Measurements from ENCODE around the gene GNGT2.
A peak's percentile ranks its signal among the peaks of the same experiment; 100 is the strongest.

Gene GNGT2

DNA sequence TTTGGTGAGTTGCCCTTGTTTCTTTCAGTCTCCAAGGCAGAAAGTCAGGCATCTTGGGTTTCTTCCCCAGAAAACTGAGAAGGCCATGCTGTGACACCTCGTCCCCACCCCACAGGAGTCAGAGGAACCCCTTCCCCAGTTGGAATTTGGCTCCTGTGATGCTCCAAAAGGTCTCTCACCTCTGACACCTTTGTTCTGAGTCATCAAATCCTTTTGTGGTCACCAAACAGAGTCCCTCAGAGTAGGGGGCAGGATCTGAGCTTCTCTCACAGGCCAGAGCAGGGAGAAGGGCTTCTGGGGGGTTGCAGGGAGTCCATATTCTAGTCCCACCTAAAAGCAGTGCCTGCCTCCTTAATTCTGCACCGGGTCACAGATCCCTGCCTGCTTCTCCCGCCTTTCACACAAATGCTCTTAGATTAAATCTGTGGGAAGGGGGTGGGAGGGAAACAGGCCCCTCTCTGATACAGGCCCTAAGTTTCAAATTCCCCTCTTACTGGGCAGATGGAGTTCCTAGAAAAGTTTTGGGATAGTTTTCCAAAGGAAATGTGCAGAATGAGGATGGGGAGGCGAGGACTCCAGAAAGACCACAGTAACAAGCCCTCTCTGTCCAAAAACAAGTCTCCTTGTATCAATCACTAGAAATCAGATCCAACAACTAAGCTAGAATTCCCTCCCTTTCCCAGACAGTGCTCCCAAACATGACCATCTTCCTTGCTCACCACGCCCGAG lies 18.9 kb upstream of the GNGT2 start:
- no peak for DNase-seq

DNA sequence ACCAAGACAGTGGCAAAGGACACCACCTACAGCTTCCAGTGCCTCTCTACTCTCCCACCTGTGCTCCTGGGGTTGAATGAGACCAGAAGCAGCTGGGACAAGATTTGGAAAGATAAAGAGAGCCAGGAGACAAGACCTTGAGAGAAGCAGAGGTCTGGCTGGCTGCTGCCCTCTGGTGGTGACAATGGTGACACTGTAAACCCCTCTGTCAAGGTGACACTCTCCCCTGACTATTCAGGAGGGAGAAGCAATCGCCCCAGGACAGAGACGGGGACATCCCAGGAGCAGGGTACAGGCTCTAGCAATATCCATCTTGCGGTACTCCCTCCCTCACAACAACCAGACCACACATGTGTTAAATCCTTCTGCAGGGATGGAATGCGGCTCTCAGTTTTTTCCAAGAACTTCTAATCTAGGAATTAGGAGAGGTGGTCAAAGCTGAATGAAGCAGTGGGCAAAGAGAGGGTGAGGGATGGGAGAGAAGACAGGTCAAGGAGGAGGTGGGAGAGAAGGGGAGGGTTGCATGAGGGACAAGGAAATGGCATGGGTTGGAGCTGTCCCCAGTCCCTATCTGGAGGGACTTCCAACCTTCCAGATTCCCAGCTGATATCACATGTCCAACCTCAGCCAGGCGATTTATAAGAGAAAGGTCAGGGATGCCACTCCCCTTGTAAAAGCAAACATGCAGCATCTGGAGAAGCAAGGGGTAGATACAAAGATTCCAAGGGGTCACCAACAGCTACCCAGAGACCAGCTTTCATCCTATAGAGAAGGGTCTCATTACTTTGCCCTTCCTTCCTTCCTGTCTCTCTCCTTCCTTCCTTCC lies 17.3 kb upstream of the GNGT2 start:
- peak; percentile 20 for DNase-seq

DNA sequence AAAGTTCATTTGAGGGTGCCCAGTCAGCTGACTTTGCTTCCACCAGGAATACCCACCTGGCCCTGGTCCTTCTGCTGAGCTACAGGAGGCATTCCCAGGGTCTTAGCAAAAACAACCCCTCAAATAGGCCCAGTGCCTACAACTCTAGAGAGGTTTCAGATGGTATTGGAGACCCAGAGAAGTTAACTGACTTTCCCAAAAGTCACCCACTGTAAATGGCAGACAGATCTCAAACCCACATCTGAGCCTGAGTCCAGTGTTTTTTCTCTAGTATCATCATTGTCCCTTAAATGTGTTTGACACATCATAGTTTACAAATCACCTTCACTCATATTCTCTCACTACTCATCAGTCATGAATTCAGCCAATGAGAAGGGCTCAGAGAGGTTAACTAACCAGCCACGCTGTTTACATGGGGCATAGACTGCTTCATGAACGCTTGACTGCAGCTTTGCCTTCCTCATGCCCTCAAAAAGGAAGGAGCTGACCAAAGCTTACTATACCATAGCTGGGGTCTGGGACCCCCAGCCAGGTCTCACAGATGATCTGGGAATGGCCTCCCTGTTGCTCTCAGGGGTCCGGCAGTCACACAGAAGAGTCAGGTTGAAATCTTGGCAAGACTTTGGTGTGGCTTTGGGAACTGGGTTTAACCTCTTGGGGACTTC lies 16.5 kb upstream of the GNGT2 start:
- DNase-seq: no peak

DNA sequence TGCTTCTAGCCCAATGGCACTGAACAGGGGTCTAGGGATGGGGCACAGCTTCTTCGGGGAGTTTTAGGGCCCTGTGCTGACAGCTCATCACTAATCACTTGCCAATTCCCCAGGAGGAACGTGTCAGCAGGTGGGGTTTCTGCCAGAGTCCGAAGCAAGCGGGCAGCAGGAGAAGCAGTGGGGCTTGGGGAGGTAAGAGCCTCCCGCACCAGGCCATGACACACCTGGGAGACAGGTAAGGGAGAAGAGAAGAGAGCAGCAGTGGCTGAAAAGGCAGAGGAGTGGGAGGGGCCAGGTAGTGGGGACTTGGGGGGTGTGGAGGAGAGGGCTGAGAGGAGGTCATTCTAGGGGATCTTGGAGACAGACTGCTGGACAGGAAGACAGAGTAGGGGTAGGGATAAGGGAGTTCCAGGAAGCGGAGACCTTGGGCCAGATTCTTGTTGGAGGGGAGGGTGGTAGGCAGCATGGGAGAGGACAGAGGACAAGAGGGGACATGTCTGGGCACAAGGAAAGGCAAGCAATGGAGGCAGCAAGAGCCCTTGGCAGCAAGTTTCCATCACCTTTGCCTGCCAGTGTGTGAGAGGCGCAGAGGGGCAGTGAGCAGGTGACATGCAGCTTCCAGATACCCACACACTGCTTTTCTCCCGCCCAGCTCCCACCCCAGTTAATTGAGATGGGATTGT lies 15.3 kb upstream of the GNGT2 start:
- no peak for DNase-seq

DNA sequence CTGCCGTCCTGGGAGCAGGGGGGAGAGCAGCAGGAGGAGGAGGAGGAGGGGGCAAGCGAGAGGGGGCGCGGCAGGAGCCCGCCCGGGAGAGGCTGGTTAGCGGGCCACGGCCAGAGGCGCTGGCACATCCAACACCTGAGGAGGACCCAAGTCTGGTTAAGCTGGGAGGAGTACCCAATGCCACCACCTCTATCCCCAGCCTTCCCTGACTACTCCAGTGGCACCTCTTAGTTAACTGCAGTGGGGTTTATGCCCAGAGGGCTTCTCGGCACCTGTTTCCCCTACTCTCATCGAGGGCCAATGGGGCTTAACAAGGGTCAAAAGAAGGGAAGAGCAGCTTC lies 14.6 kb upstream of the GNGT2 start:
- DNase-seq: no peak

DNA sequence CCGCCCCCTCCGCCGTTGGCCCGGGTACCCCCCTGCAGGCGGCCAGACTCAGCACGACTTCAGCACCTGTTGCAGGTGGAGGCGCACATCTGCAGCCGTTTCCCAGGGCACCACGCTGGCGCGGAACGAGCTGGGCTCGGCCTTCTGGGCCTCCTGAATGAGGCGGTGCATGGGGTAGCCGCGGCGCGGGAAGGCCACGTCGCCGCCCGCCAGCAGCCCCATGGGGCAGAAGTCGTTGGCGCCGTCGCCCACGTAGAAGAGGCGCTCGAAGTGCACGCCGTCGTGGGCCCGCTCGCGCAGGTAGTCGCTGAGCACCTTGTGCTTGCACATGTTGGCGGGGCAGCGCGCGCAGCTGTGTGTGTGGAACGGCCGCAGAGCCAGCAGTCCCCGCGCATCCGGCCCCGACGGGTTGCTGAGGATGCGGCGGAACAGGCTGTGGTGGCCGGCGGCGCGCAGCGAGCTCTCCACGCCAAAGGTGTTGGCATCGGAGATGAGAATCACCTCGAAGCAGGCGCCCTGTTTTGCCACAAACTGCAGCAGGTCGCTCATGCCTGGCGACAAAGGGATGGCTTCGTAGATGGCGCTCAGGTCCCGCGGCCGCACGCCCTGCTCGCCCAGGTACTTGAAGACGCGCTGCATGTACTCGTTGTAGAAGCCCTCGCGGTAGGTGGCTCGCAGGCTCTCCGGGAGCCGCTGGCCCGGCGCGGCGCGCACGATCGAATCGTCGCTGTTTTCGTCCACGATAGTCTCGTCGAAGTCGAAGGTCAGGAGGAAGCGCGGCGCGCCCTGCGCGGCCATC lies 14.0 kb upstream of the GNGT2 start:
- DNase-seq: no peak

DNA sequence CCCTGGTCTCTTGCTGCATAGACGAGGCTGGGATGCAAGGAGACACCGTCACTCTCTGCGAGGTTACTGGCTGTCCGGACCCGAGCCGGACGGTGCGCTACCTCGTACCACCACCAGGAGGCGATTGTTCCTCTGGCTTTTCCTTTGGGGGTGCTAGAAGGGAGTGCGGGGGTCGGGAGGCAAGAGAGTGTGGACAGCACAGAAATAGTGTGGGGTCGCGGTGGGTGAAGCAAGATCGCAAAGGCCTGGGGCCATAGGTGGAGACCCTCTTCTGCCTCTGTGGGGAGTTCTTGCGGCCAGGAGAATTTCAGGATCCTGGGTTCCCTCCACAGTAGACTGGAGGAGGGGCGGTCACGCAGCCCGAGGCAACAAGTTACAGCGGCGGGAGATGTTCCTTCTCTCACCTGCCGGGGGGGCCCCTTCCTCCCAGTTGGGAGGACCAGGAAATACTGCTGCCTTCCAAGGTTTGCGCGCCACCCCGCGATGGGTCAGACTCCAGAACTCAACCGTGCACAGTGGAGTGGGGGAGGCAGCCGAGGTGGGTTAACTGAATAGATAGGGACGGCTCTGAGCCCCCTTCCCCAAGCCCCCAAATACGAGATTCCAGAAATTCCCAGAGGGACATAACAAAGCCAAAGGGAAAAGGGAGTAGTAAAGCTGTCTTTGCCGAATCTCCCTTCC lies 13.3 kb upstream of the GNGT2 start:
- DNase-seq: no peak

DNA sequence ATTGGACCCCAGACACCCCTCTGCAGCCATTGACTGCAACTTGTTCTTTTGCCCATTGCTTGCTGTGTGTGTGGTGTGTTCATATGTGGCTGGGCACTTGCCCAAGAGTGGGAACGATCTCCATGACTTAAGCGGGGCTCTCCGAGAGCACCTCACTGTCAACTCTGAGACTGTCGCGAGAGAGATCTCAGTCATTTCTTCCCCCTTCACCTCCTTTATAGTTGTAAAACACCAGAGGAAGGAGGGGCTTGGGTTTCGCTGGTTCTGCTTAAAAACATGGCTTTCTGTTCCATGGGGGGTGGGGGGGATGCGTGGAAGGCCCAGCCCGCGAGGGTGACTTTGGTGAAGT lies 12.8 kb upstream of the GNGT2 start:
- no peak for DNase-seq

DNA sequence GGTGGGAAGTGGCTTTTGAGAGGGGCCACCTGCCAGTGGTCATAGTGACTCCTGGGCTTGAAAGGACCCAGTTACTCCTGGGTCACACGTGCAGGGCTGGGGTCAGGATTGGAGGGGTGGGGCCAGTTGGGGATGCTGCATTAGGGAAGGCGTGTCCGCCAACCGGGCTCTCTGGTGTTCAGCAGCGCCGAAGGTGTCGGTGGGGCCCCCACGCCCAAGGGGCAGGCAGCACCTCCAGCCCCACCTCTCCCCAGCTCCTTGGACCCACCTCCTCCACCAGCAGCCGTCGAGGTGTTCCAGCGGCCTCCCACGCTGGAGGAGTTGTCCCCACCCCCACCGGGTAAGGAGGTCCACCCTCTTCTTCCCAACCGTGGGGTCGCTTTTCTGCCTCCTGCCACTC lies 9.6 kb upstream of the GNGT2 start:
- DNase-seq: no peak

DNA sequence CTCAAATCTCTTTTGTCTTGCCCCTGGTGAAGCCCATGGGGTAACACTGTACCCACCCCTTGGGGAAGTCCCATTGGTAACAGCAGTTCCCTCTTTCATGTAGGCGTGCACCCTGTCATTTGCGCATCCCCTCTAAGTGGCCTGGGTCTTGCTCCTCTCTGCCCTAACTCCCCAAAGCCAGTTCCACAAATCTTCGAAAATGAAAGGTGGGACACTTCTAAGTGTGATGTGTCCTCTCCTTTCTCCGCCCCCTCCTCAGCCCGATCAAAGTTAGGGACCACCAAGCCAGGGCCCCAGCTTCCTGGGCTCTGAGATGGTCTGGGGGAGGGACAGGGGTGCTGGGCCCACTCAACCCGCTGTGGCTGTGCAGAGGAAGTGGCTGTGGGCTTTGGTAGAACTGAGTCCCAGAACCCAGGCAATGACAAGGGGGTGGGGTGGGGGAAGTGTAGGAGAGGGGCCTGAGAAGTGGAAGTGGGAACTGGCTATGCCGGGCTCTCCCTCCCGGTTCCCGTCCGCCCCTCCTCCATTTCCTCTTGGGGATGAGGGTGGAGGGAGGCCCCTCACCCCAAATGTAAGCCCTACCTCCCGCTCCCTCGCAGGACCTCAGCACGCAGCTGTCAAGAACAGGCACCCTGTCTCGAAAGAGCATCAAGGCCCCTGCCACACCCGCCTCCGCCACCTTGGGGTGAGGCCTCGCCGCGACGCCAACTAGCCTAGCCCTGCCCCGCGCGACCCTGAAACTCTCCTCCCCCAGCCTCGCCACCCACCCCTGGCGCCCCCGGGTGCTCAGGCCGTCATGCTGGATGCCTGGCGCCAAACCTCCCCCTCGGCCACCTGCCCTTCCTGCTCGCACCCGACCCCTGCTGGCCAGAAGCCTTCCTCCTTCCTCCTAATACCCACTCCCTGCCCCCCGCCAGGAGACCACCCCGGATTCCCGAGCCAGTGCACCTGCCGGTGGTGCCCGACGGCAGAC lies 8.9 kb upstream of the GNGT2 start:
- no peak for DNase-seq

DNA sequence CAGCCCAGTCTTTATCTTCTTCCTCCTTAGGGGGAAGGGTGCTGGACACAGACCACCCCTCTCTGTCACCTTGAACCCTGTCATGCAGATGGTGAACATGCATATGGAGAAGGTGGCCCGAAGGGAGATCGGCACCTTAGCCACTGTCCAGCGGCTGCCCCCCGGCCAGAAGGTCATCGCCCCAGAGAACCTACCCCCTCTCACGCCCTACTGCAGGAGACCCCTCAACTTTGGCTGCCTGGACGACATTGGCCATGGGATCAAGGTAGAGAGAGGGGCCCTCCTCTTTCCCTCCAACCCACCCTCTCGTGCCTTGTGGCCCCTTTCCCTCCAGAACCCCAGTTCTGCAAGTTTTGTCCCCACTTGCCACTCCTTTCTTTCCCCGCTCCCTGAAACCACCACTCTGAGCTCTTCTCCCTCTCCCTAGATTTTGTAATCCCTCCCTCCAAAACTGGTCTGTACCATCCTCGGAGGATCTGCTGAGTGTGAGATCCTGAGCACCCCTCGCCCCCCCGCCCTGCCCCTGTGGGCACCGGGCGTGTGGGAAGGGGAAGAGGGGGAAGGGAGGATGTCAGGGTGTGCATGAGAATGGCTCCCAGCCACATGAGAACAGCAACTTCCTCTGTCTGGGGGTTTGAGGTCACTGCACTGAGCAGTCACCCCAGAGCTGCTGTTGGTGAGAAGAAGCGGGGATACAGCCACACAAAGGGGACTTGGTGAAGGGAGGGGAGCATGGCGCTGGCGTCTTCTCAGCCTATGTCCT lies 7.5 kb upstream of the GNGT2 start:
- no peak for DNase-seq

DNA sequence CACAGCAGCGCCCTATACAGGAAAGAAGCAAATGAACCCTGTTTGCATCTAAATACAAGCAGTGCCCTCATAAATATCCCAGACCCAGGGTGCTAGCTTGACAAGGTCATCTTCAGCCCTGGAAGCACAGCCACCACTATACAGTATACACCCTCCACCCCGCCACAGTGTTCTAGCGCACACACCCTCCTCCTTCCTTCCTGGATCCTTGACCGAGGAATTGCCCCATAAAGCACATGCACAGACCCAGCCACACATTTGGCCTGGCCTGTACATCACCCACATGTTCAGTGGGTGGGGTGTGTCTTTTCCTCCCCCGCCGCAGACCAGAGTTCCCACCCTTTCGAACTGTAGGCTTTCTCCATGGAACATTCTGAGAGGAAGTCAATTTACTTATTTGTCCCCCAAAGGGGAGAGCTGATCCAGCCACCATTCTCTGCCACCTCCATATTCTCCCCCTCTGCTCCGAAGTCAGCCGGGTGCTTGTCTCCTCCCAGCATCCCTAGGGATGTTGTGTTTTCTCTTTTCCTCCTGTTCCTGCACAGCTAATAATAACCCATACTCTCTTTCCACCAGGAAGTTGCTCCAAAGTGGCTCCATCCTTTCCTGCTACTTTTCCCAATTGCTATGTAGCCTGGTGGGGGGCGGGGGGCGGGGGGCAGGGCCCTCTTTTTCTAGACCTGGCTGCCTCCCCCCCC lies 6.7 kb upstream of the GNGT2 start:
- no peak for DNase-seq

DNA sequence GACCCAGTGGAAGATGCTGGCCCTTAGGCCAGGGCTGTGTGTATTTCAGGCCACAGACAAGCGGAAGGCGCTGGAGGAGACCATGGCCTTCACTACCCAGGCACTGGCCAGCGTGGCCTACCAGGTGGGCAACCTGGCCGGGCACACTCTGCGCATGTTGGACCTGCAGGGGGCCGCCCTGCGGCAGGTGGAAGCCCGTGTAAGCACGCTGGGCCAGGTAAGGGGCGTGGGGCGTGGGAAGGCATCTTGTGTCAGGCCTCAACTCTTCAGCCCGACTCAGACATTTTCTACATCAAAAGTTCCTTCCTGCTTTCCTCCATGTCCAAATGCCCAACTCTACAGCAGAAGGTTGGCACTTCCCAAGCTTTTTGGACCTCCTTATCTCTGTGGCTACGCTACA lies 6.1 kb upstream of the GNGT2 start:
- no peak for DNase-seq

DNA sequence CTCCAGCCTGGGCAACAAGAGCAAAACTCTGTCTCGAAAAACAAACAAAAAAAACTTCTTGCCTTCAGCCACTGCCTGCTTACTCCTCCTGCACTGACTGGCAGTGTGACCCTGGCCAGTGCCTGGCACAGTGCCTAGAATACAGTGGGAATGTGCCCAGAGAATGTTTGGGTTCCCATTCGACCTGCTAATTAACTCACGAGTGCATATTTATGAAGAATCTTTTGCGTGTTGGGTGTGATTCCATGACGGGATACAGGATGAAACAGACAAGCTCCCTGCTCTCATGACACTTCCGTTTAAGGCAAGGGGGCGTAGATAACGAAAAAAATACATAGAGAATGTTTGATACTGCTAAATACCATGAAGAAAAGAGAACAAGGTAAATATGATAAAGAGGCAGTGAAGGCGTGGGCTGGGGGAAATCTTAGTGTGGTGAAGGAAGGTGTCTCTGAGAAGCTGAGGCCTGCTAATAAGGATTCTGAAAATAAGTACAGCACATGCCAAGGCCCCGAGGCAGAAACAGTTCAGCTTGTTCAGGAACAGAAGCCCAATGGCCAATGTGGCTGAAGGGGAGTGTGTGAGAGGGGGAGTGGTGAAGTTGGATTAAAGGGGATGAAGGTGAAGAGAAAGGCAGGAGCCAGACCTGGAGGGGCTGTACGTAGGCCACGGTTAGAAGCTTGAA lies 4.4 kb upstream of the GNGT2 start:
- no peak for DNase-seq

DNA sequence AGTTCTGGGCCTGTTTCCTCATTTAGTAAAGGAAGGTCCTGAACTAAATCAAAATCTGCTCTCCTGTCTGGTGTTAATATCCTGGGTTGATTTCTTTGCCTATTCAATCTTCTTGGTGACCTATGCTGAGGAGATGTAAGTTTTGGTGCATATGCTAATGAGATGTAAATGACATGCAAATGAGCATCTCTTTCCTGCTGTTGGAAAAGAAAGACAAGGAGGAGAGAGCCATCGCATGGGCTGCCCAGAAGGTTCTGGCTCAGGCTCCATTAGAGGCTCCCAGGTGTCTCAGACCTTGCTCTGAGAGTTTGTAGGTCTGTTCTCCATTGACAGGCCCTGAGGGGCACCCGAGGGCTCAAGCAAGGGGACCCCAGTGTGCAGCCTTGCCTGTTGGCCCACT lies 3.5 kb upstream of the GNGT2 start:
- no peak for DNase-seq

DNA sequence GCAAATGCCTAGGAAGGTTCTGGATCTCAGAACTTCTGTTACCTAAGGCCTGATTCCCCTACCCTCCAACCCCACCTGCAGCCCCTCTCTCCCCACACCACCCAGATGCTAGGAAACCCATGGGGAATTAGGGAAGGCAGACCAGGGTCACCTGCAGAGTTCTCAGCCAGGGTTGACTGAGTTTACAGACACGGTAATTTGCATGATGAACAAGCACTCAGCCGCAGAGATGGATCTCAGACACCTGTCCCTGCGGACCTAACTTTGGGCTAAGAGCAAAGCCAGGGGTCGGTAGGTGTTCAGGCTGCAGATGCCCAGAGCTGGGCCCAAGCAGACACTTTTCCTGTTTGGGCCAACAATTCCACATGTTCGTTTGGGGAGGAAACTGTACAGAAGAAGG lies 3.0 kb upstream of the GNGT2 start:
- DNase-seq: no peak

DNA sequence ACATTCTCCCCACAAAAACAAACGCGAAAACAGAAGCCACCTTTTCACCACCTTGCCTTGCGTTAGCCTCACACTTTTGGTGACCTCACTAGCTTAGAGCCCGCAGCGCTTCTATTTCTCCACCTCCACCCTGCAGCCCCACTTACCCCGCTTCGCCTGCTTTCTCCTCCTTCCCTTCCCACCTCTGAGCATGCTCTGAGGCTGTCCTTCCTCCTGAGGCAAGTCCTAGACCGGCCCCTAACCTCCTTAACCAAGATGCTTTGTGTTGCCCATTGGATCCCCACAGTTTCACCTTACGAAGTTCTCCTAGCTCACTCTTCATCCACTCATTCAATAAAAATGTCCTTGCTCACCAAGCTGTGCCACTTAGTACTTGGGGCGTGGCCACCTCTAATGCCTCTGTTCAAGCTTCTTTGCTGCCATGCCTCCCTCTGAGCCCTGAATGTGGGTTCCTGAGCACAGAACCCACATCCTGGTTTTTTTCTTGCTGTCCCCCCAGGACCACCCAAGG lies 1.3 kb downstream of the GNGT2 start:
- no peak for DNase-seq

DNA sequence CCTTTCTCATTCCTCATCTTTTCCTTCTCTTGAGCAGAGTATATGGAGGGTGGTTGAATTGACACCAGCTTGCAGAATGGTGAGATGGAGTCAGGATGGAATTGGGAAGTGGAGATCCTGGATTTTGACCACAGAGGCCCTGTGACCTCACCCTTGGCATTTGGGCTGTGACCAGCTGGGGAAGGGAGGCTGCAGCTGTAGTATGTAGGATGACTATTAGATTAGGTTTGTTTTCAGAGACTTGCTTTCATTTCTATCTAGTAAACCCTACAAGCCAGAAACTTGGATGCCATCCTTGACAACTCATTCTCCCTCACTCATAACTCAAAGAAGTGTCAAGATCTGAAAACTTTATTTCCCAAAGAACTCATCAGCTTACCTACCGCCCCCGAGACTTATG lies 5.9 kb downstream of the GNGT2 start:
- DNase-seq: no peak

DNA sequence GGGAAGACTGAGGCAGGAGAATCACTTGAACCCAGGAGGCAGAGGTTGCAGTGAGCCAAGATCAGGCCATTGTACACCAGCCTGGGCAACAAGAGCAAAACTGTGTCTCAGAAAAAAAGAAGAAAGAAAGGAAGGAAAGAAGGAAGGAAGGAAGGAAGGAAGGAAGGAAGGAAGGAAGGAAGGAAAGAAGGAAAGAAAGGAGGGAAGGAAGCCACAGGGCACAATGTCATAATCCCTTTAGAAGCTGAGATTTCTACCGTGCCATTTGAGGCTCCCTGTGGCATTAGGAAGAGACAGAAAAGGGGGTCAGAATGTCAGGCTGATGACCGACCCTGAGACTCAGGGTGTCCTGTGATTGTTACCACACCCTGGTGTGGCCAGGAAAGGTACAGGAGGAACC lies 6.6 kb downstream of the GNGT2 start:
- no peak for DNase-seq

All from NCI-H2081 treated with DMSO at 0.1 percent for 48 hours (cell line).